ENCODE data around the gene TLCD1.
"Not testable (repeated sequence)": the region's sequence is repeated elsewhere in the genome, so short reads cannot be mapped to it uniquely, and the experiment has no call there.

Gene TLCD1

DNA sequence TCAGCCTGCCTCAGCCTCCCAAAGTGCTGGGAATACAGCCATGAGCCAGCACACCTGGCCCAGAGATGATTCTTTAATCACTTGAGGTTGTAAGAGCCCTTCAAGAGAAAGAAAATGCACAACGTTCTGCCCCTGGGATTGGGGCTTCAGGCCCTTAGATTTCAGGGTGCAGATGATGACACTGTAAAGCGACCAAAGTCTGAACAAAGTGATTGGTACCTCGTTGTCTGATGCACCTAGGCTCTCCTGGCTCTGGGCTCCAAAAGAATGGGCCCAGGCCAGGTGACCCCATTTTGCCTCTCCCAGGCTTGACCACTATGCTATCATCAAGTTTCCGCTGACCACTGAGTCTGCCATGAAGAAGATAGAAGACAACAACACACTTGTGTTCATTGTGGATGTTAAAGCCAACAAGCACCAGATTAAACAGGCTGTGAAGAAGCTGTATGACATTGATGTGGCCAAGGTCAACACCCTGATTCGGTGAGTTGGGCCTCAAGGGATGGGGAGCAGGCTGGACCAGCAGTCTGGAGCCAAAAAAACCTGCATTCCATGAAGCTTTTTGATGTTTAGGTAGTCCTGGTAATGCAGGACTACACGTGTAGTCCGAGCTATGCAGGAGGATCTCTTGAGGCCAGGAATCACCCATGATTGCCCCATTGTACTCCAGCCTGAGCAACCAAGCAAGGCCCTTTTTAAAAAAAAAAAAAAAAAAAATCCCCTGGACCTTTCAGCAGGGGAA lies 3.4 kb downstream of the TLCD1 start:
- peaks cover 22% of the 10 kb centered on the region for H3K36me3 ChIP-seq (ENCODE audit: control insufficient read depth, insufficient read depth, low read length)
- TF ChIP-seq, protein P1, sequence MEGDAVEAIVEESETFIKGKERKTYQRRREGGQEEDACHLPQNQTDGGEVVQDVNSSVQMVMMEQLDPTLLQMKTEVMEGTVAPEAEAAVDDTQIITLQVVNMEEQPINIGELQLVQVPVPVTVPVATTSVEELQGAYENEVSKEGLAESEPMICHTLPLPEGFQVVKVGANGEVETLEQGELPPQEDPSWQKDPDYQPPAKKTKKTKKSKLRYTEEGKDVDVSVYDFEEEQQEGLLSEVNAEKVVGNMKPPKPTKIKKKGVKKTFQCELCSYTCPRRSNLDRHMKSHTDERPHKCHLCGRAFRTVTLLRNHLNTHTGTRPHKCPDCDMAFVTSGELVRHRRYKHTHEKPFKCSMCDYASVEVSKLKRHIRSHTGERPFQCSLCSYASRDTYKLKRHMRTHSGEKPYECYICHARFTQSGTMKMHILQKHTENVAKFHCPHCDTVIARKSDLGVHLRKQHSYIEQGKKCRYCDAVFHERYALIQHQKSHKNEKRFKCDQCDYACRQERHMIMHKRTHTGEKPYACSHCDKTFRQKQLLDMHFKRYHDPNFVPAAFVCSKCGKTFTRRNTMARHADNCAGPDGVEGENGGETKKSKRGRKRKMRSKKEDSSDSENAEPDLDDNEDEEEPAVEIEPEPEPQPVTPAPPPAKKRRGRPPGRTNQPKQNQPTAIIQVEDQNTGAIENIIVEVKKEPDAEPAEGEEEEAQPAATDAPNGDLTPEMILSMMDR (IDR thresholded peaks at IDR 0.05; ENCODE audit: insufficient read depth, low read length, poor library complexity, severe bottlenecking), result no peak
- DNase-seq (ENCODE audit: extremely low read depth, insufficient read length), result no peak
- no peaks in the 10 kb centered on the region; the same call in 1 of the 2 replicates for H3K27me3 ChIP-seq (replicated peaks; ENCODE audit: control insufficient read depth, insufficient read depth, low read length)
- peak overlapping the region; percentile 99 for H3K4me3 ChIP-seq (replicated peaks; ENCODE audit: low read depth, low read length)

DNA sequence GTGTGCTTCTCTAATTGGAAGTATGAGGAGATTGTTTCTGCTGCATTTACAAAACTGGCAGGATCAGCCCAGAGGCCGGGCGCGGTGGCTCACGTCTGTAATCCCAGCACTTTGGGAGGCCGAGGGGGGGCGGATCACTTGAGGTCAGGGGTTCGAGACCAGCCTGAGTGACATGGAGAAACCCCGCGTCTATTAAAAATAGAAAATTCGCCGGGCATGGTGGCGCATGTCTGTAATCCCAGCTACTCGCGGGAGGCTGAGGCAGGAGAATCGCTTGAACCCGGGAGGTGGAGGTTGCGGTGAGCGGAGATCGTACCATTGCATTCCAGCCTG lies 5.1 kb downstream of the TLCD1 start:
- H3K27me3 ChIP-seq (replicated peaks; ENCODE audit: control insufficient read depth, insufficient read depth, low read length); DNase-seq (ENCODE audit: extremely low read depth, insufficient read length): not testable (repeated sequence)
- Histone ChIP-seq H3K4me3 (replicated peaks; ENCODE audit: low read depth, low read length) (peak overlapping the region; percentile 99), H3K36me3 (ENCODE audit: control insufficient read depth, insufficient read depth, low read length) (peaks cover 22% of the 10 kb centered on the region)

DNA sequence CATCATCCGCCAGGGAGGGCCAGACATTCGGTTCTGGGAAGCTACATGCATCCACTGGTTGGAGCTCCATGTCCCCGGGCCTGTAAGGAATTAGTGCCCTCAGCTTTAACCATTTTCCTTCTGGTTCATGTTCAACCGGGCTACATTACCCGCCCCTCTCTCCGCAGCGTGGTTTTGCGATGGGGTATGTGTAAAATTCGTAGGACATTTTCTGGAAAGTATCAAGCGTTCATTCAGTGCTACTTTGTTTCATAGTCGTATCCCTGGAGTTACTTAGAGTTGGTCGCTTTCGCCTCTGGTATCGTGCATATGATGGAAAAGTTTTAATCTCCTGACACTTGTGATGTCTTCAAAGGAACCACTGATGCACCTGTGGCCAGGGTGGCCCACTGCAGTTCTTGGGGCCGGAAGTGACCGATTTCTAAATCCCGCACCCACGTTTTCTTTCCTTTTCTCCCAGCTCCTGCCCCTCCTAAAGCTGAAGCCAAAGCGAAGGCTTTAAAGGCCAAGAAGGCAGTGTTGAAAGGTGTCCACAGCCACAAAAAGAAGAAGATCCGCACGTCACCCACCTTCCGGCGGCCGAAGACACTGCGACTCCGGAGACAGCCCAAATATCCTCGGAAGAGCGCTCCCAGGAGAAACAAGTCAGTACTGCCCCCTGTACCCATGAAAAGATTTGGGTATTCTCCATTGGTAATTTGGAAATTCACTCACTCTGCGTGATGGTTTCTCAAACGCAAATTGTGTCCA lies 5.6 kb downstream of the TLCD1 start:
- peaks cover 22% of the 10 kb centered on the region for H3K36me3 ChIP-seq (ENCODE audit: control insufficient read depth, insufficient read depth, low read length)
- DNase-seq (ENCODE audit: extremely low read depth, insufficient read length), result no peak
- no peaks in the 10 kb centered on the region; the same call in 1 of the 2 replicates for H3K27me3 ChIP-seq (replicated peaks; ENCODE audit: control insufficient read depth, insufficient read depth, low read length)
- TF ChIP-seq, protein P1 (IDR thresholded peaks at IDR 0.05; ENCODE audit: insufficient read depth, low read length, poor library complexity, severe bottlenecking), result no peak
- peak overlapping the region; percentile 99 for H3K4me3 ChIP-seq (replicated peaks; ENCODE audit: low read depth, low read length)

DNA sequence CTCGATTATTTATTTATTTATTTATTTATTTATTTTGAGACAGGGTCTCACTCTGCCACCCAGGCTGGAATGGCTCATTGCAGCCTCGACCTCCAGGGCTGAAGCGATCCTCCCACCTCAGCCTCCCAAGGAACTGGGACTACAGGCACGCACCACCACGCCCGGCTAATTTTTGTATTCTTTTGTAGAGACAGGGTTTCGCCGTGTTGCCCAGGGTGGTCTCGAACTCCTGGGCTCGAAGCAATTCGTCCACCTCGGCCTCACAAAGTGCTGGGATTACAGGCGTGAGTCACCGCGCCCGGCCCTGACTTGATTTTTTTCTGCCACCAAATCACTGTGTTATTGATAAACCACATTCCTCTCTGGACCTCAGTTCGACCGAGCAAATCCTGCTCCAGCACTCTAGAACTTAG lies 7.0 kb downstream of the TLCD1 start:
- Histone ChIP-seq H3K36me3 (ENCODE audit: control insufficient read depth, insufficient read depth, low read length) (peaks cover 19% of the 10 kb centered on the region), H3K27me3 (replicated peaks; ENCODE audit: control insufficient read depth, insufficient read depth, low read length) (no peaks in the 10 kb centered on the region; the same call in 1 of the 2 replicates), H3K4me3 (replicated peaks; ENCODE audit: low read depth, low read length) (peak overlapping the region; percentile 61)
- DNase-seq (ENCODE audit: extremely low read depth, insufficient read length), result no peak
- TF ChIP-seq, protein P1 (IDR thresholded peaks at IDR 0.05; ENCODE audit: insufficient read depth, low read length, poor library complexity, severe bottlenecking), result no peak

DNA sequence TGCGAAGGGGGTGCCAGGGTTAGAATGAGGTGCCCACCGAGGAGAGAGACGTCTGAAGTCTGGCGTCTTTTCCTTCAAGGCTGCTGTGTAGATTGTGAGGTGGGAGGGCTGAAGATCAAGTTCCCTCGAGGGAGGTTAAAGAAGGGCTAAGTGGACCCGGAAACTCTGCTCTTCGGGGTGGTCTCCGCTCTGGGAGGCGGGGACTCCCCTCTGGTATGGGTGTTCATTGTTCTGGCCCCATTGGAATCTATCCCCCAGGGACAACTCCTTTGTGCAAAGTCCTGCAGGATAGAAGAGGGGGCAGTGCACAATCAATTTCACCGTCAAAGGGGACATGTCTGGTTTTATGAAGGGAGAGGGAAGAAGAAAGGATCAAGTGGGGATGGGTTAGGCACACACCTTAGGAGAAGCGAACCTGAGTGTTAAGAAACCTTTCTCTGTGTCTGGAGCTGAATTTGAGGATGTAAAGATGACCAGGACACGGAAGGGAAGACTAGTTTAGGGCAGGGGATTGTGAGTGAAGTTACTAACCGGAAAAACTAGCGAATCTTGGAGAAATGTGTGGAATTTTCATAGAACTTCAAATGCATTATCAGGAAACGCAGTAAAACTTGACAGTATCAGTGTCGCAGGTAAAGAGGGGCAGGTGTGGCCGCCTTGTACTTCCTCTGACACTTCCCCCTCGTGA lies 7.6 kb downstream of the TLCD1 start:
- DNase-seq (ENCODE audit: extremely low read depth, insufficient read length), result no peak
- no peak overlapping the region for H3K4me3 ChIP-seq (replicated peaks; ENCODE audit: low read depth, low read length)
- H3K27me3 ChIP-seq (replicated peaks; ENCODE audit: control insufficient read depth, insufficient read depth, low read length), result no peaks in the 10 kb centered on the region; the same call in 1 of the 2 replicates
- peaks cover 17% of the 10 kb centered on the region for H3K36me3 ChIP-seq (ENCODE audit: control insufficient read depth, insufficient read depth, low read length)
- TF ChIP-seq, protein P1 (IDR thresholded peaks at IDR 0.05; ENCODE audit: insufficient read depth, low read length, poor library complexity, severe bottlenecking), result no peak
